HCT116 (cell line): Measurements from ENCODE around the gene MYLIP.

Experiments
- ATF3 ChIP-seq: IDR thresholded peaks from 2 replicates; pipeline ENCODE4 v1.6.1; 2012
- CTCF ChIP-seq, 3 experiments: fragments of 200-600 bp in 1 of 3; sonication (generic) in 1 of 3; IDR thresholded peaks in 2 of 3; conservative IDR thresholded peaks in 1 of 3; 2 replicates each; pipeline ENCODE4 v1.5.1; 2012 to 2017; ENCODE audit warnings: low read depth in 2 of 3, low read length in 2 of 3, antibody characterized with exemption in 1 of 3, borderline replicate concordance in 1 of 3, control low read depth in 1 of 3, mild to moderate bottlenecking in 1 of 3, mixed read lengths in 1 of 3, mixed run types in 1 of 3, moderate library complexity in 1 of 3; ENCODE audit not compliant: insufficient read depth in 1 of 3
- MAX ChIP-seq: IDR thresholded peaks from 2 replicates; pipeline ENCODE4 v1.6.1; 2012
- POLR2A ChIP-seq: IDR thresholded peaks from 2 replicates; pipeline ENCODE4 v1.7.0; 2011; ENCODE audit warnings: borderline replicate concordance; ENCODE audit not compliant: insufficient read depth, insufficient read length; ENCODE audit errors: extremely low read depth
- YY1 ChIP-seq: IDR thresholded peaks from 2 replicates; pipeline ENCODE4 v1.6.1; 2011; ENCODE audit warnings: low read length, low read depth, moderate library complexity, mild to moderate bottlenecking; ENCODE audit not compliant: insufficient replicate concordance; ENCODE audit errors: extremely low read depth

- no peak for TF ChIP-seq YY1
- no peak for TF ChIP-seq CTCF (IDR thresholded peaks at IDR 0.05 in 2 of 3, conservative IDR thresholded peaks at IDR 0.05 in 1 of 3; ENCODE audit: borderline replicate concordance in 1 of 3, insufficient read depth in 1 of 3, low read depth in 2 of 3, low read length in 2 of 3)
- TF ChIP-seq POLR2A = no peak
- TF ChIP-seq MAX = no peak
- TF ChIP-seq ATF3 = no peak
Measured at GRCh38 chr6:16108921-16109658, 19.8 kb upstream of the MYLIP start.
